ENCODE results near the gene WDR33. TPM values are rescaled to one million over a fixed set of nuclear protein-coding genes. Genes with fewer than 3 reads are reported as not detected.
"Not testable (repeated sequence)": the region's sequence is repeated elsewhere in the genome, so short reads cannot be mapped to it uniquely, and the experiment has no call there.

WDR33 gene
- total RNA-seq, 1 donor from 2014 or later, result 21.3 TPM

DNA sequence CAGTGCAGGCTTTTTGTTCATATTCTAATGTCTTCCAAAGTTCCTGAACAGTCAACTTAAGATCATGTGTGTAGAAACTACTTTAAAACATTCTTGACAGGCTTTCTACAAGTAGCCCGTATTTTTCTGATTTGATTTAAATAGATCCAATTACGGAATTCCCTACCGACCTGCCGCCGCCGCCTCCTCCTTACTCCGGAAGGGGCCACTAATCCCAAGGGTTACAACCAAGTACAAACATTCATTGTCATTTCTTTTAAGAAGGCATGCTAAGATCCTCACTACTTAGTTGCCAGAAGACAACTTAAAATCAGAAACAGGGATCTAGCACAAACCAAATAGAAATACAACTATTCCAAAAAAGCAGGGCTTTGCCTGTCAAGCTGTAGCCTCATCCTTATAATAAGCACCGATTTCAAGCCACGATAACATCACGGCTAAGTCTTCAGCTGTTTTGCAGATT is 784 bp downstream of the WDR33 start:
- peak in 1 of 2 donors; percentile 42 for DNase-seq (ENCODE audit: low read depth in 2 of 2)

GRCh38 chr2:127807678-127808353 is 3.2 kb downstream of the WDR33 start:
- no peak for DNase-seq (ENCODE audit: low read depth in 2 of 2)

- not testable (repeated sequence) for DNase-seq (ENCODE audit: low read depth in 2 of 2)
Observed at GRCh38 chr2:127806860-127807259, 4.1 kb downstream of the WDR33 start.

DNA sequence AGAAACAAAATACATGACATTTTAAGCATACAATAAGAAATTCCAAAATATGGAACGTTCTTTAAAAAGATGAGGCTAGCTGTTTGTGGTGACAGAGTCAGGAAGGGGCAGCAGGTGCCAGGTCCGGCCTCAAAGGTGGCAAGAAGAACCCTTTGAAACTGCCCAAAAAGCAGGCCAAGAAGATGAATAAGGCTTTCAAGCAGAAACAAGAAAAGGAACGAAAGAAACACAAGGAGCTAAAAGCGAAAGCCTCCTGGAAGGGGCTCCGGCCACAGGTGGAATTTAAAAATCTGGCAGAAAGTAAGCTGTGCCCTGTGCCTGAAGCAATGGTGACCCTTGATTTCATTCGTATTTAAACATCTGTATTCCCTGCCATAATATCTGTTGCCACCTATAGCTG is 5.5 kb downstream of the WDR33 start:
- no peak for DNase-seq (ENCODE audit: low read depth in 2 of 2)

DNA sequence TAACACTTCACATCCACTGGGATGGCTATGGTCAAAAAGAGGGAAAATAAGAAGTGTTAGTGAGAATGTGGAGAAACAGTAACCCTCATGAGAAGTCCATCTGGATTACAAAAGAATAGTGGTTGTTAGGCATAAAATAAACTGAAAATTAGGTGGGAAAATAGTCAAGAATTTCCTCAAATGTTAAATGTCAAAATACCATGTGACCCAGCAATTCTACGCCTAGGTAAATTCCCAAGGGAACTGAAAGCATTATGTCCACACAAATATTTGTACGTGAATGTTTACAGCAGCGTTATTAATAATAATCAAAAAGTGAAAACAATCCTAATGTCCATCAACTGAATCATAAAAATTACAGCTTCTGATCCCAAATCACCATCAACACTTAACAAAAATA is 11.0 kb downstream of the WDR33 start:
- DNase-seq (ENCODE audit: low read depth in 2 of 2), result no peak

DNA sequence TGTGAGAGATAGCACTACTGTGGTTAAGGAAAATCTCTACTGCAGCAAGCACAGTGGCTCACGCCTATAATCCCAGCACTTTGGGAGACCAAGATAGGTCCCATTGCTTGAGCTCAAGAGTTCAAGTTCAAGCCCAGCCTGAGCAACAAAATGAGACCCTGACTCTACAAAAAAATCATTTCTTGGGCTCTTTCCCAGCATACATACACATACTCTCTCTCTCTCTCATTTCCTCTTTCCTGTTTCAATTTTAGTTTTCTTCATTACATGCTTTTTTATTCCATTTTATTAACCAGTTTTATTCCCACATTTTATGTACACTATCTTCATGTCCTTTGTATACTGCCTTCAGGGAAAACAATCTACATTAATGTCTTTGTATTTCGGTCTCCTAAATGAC is 14.6 kb downstream of the WDR33 start:
- no peak for DNase-seq (ENCODE audit: low read depth in 2 of 2)

DNA sequence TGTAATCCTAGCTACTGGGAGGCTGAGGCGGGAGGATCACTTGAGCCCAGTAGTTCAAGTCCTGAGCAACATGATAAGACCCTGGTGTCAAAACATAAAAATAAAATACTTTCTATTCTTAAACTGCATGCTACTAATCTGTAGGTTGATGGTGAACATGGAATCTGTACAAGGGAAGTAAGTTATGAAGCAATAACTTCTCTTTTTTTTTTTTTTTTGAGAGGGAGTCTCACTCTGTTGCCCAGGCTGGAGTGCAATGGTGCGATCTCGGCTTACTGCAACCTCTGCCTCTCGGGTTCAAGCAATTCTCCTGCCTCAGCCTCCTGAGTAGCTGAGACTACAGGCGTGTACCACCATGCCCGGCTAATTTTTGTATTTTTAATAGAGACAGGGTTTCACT is 16.1 kb downstream of the WDR33 start:
- DNase-seq (ENCODE audit: low read depth in 2 of 2), result not testable (repeated sequence)

GRCh38 chr2:127792805-127793204 is 18.2 kb downstream of the WDR33 start:
- DNase-seq (ENCODE audit: low read depth in 2 of 2), result no peak

- DNase-seq (ENCODE audit: low read depth in 2 of 2), result no peak
Observed at GRCh38 chr2:127790694-127791529, 20.1 kb downstream of the WDR33 start.

DNA sequence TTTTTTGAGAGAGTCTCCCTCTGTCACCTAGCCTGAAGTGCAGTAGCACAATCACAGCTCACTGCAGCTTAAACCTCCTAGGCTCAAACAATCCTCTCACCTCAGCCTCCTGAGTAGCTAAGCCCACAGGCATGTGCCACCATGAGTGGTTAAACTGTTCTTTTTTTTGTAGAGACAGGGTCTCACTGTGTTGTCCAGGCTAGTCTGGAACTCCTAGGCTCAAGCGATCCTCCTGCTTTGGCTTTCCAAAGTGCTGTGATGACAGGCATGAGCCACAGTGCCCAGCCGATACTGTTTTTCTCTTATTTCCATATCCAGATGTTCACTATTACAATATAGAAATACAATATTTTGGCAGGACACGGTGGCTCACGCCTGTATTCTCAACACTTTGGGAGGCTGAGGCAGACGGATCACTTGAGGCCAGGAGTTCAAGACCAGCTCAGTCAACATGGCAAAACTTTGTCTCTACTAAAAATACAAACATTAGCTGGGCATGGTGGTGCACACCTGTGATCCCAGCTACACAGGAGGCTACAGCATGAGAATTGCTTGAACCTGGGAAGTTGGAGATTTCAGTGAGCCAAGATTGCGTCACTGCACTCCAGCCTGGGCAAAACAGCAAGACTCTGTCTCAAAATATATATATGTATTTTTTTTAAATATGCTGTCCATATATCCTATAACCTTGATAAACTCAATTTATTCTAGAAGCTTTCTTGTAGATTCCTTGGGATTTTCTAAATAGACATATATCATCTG is 24.7 kb downstream of the WDR33 start:
- no peak for DNase-seq (ENCODE audit: low read depth in 2 of 2)

DNA sequence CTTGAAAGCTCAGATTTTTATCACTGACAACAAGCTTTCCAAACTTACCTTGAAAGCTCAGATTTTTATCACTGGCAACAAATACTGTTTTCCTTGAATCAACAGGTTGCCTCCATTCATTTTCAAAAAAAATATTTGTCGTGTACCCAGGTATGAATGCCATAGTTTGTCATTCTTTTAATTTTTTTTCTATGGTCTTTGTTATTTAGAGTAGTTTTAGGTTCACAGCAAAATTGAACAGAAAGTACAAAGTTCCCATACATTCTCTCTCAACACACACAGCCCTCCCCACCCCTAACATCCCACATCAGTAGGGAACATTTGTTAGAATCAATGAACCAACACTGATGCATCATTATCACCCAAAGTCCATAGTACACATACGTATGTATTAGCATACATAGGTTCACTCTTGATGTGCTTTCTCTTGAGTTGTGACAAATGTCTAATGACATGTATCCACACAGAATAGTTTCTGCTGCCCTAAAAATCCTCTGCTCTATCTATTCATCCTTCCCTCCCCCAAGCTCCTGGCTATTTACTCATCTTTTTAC is 25.9 kb downstream of the WDR33 start:
- no peak for DNase-seq (ENCODE audit: low read depth in 2 of 2)

DNA sequence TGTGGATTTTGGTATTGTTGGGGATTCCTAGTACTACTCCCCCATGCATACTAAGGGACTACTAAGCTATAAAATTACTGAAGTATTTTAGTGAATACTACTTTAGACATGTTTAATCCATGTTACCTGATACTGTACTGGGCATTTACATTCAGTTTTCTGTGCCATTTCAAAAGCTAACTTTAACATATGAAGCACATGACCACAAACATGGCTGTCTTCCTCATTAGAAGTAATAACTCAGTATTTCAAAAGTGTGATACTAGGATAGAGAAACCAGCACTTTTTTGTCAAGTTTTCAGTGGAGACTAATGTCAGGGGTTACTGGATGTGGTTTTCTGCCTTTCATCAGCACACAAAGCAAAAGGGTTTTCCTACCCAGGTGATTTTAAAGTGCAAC is 27.9 kb downstream of the WDR33 start:
- no peak for DNase-seq (ENCODE audit: low read depth in 2 of 2)

GRCh38 chr2:127778850-127779249 is 32.1 kb downstream of the WDR33 start:
- DNase-seq (ENCODE audit: low read depth in 2 of 2), result no peak

- DNase-seq (ENCODE audit: low read depth in 2 of 2), result no peak
Observed at GRCh38 chr2:127778447-127778846, 32.5 kb downstream of the WDR33 start.

- DNase-seq (ENCODE audit: low read depth in 2 of 2), result no peak
Observed at GRCh38 chr2:127776122-127776780, 34.7 kb downstream of the WDR33 start.

DNA sequence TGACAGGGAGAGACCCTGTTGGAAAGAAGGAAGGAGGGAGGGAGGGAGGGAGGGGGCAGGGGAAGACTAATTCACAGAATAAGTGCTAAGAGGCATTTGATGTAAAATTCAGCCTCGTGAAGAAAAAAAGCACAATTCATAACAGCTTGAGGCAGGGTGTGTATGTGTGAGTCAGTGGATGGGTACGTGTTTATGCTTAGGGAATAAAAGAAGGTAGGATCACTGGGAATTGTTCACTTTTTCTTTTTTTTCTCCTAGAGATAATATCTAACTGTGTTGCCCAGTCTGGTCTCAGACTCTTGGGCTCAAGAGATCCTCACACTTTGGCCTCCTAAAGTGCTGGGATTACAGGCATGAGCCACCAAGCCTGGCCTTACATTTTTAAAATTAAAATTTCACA is 39.2 kb downstream of the WDR33 start:
- peak in 1 of 2 donors; percentile 41 for DNase-seq (ENCODE audit: low read depth in 2 of 2)

- DNase-seq (ENCODE audit: low read depth in 2 of 2), result peak; percentile 2 to 78
Observed at GRCh38 chr2:127770973-127771735, 39.8 kb downstream of the WDR33 start.

DNA sequence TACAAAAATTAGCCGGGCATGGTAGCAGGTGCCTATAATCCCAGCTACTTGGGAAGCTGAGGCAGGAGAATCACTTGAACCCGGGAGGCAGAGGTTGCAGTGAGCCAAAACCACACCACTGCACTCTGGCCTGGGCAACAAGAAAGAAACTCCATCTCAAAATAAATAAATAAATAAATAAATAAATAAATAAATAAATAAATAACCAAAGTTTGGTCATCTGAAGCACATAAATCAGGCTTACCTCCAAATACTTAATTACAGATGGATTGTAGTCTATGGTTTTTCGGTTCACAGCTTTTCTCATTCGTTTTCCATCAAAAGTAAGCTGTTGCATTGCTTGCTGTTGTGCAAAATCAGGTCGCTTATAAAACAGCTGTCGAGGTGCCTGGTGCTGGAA is 40.4 kb downstream of the WDR33 start:
- DNase-seq (ENCODE audit: low read depth in 2 of 2), result not testable (repeated sequence)

DNA sequence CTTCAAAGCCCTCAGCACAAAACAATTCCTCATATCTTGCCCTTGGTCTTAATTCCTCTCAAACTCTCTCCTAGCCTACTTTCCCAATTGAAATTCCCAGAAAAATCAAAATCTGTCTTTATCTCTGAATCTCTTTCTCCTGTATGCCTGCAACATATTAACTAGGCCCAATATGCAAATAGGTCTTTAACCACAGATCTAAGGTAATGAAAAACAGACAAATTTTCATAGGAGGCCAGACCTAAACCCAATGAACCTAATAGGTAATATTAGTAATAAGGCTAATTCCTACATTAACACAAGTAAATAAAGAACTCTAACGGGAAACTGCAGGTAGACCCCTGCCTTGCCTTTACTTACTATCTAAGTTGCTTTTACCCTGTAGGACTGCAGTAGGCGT is 41.4 kb downstream of the WDR33 start:
- DNase-seq (ENCODE audit: low read depth in 2 of 2), result no peak

DNA sequence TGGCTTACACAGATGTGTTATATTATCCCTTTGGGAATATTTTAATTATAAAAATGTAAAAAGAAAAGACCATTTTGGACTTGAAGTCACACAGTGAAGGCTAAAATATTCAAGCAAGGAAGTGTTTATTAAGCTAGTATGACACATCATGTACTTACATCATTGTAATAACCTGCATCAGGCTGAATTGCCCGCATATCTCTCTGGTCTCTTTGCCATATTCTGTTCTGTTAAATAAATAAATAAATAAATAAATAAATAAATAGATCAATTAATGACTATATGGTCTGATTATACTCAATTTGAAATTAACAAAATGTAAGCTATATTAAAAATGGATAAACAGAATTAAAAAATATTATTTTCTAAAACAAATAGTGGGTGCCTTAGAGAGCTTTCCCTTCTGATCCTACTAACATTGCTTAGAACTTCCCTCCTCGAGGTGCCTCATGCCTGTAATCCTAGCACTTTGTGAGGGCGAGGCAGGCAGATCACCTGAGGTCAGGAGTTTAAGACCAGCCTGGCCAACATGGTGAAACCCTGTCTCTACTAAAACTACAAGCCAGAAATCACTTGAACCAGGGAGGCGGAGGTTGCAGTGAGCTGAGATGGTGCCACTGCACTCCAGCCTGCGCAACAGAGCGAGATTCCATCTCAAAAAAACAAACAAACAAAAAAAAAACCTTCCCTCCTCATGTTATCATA is 42.0 kb downstream of the WDR33 start:
- peak in 1 of 2 donors; percentile 8 for DNase-seq (ENCODE audit: low read depth in 2 of 2)
